H1 (cell line): ENCODE data around the gene TCFL5. TPM values are rescaled to one million over a fixed set of nuclear protein-coding genes. Genes with fewer than 3 reads are reported as not detected.

Source experiments
- CEBPB ChIP-seq: IDR thresholded peaks from 2 replicates; pipeline ENCODE4 v1.6.1; 2012; ENCODE audit warnings: low read depth, low read length
- CHD7 ChIP-seq: fragments of 300-600 bp; sonication (generic); IDR thresholded peaks from 2 replicates; pipeline ENCODE4 v1.7.1; 2012; ENCODE audit warnings: low read length, moderate library complexity, mild to moderate bottlenecking, inconsistent platforms; ENCODE audit not compliant: insufficient replicate concordance
- CTBP2 ChIP-seq: IDR thresholded peaks from 2 replicates; pipeline ENCODE4 v1.7.0; 2011; ENCODE audit warnings: borderline replicate concordance, mild to moderate bottlenecking, moderate library complexity, mixed read lengths, low read length; ENCODE audit not compliant: insufficient read depth, insufficient read length
- FOSL1 ChIP-seq: IDR thresholded peaks from 2 replicates; pipeline ENCODE4 v1.6.1; 2011; ENCODE audit warnings: mild to moderate bottlenecking, low read depth, low read length, moderate library complexity; ENCODE audit not compliant: insufficient read depth
- NANOG ChIP-seq: IDR thresholded peaks from 2 replicates; pipeline ENCODE4 v1.6.1; 2011; ENCODE audit warnings: low read length, low read depth, mild to moderate bottlenecking, inconsistent platforms; ENCODE audit not compliant: insufficient read depth, poor library complexity, severe bottlenecking
- SAP30 ChIP-seq: fragments of 300-600 bp; sonication (generic); IDR thresholded peaks from 2 replicates; pipeline ENCODE4 v1.7.1; 2012; ENCODE audit warnings: low read length, moderate library complexity, mild to moderate bottlenecking, inconsistent platforms; ENCODE audit not compliant: insufficient read depth, insufficient replicate concordance
- SIRT6 ChIP-seq: IDR thresholded peaks from one replicate; pipeline ENCODE4 v1.7.1; 2012; ENCODE audit warnings: low read length, inconsistent platforms
- polyA plus RNA-seq, 7 experiments: library from polyadenylated mRNA; depleted of rRNA in 3 of 7; stranded (reverse) in 5 of 7; unstranded in 2 of 7; fragments of >200 nt in 5 of 7; fragments of 200-250 nt in 2 of 7; gene quantifications; 1 replicate in 5 of 7; 2 replicates in 1 of 7; 4 replicates in 1 of 7; pipeline versions ENCODE4 v1.2.1 to v1.2.3, GENCODE V29; 2011 to 2013; ENCODE audit warnings: missing spikeins in 2 of 7, mixed read lengths in 2 of 7
- total RNA-seq: library from RNA; stranded (reverse); fragmentation: NEBNext Ultra II Directional; extraction: Animal tissue kit (Norgen Biotek cat#: 25700); gene quantifications from 2 replicates; pipeline ENCODE4 v1.2.1, GENCODE V29; 2021

TCFL5 gene
- total and polyA plus RNA-seq, 2 of the 8 experiments (the other 6 are each of a cell fraction or from before 2014, with no cell fraction given) = 6.2 to 15.0 TPM

- TF ChIP-seq SIRT6 = no peak
- no peak for TF ChIP-seq CHD7
- TF ChIP-seq FOSL1 = no peak
- no peak for TF ChIP-seq NANOG
- no peak for TF ChIP-seq SAP30
- TF ChIP-seq CEBPB = no peak
- TF ChIP-seq CTBP2 = no peak
- TF ChIP-seq, all 59 proteins: peak for 0
Observed at GRCh38 chr20:62820208-62820961, 41.2 kb downstream of the TCFL5 start (continued).
